ENCODE measurements around the gene SH2B3.

DNA sequence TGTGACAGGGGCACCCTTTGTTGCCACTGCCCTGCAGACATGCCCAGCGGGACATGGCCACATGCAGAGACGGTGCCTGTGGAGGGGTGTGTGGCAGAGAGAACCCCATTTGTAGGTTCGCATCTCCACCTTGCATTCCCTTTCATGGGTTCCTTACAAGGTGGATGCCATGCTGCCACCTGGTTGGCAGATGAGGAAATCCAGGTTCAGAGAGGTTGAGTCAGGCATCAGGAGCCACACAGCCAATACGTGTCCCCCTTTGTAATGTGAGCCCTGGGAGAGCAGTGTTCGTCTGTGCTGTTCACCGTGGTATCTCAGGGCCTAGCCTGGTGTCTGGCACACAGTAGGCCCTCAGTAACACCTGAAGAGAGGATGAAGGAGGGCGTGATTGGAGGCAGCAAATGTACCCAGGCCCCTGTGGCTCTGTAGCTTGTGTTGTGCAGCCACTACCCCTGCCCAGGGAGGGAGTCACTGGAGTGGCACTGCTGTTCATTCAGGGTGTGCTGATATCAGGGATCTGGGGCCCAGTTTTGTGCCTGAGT, 9.1 kb downstream of the SH2B3 start:
- no peak for TF ChIP-seq POLR2A (IDR thresholded peaks at IDR 0.05)
- TF ChIP-seq, protein P1, sequence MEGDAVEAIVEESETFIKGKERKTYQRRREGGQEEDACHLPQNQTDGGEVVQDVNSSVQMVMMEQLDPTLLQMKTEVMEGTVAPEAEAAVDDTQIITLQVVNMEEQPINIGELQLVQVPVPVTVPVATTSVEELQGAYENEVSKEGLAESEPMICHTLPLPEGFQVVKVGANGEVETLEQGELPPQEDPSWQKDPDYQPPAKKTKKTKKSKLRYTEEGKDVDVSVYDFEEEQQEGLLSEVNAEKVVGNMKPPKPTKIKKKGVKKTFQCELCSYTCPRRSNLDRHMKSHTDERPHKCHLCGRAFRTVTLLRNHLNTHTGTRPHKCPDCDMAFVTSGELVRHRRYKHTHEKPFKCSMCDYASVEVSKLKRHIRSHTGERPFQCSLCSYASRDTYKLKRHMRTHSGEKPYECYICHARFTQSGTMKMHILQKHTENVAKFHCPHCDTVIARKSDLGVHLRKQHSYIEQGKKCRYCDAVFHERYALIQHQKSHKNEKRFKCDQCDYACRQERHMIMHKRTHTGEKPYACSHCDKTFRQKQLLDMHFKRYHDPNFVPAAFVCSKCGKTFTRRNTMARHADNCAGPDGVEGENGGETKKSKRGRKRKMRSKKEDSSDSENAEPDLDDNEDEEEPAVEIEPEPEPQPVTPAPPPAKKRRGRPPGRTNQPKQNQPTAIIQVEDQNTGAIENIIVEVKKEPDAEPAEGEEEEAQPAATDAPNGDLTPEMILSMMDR (IDR thresholded peaks at IDR 0.05) = no peak

Measured in heart left ventricle (tissue), 13 donors.